ENCODE results near the gene CCDC71L.

DNA sequence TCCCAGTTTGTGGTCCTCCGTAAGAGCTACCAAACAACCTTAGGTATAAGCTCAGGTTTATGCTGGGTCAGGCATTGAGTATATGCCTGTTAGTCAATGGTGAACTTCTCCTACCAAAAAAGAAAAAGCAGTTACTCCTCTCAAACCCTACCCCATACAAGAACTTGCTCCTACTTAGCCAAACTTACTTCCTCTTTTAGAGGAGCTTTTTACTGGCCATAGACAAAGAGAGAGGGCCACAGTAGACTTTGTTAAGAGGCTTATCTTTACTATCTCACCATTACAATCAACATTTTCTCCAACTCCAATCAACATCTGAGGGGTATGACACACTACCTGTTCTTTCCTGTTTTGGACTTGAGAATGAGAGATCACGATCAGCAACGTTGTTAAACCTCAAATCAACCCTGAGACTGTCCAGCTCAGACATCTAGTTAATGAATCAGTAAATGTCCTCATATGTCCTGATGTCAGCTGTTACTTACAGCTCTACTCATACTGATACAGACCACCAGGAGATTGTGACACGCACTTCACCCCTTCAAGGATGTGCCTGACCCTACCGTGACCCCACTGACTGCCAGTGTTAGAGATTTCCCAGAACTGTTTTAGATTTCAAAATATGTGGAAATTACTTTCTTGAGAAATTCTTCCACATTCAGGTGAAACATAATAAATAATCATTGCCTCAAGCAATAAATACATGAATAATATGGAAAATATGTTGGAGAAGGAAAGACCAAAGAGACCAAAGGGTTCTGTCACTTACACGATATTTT is 18.4 kb upstream of the CCDC71L start:
- TF ChIP-seq, protein P1, sequence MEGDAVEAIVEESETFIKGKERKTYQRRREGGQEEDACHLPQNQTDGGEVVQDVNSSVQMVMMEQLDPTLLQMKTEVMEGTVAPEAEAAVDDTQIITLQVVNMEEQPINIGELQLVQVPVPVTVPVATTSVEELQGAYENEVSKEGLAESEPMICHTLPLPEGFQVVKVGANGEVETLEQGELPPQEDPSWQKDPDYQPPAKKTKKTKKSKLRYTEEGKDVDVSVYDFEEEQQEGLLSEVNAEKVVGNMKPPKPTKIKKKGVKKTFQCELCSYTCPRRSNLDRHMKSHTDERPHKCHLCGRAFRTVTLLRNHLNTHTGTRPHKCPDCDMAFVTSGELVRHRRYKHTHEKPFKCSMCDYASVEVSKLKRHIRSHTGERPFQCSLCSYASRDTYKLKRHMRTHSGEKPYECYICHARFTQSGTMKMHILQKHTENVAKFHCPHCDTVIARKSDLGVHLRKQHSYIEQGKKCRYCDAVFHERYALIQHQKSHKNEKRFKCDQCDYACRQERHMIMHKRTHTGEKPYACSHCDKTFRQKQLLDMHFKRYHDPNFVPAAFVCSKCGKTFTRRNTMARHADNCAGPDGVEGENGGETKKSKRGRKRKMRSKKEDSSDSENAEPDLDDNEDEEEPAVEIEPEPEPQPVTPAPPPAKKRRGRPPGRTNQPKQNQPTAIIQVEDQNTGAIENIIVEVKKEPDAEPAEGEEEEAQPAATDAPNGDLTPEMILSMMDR (conservative IDR thresholded peaks at IDR 0.05 in 1 of 2, IDR thresholded peaks at IDR 0.05 in 1 of 2; ENCODE audit: extremely low read depth in 1 of 2, insufficient read depth in 1 of 2, low read depth in 1 of 2, low read length in 2 of 2): no peak
- no peak for TF ChIP-seq EZH2 (IDR thresholded peaks at IDR 0.05; ENCODE audit: borderline replicate concordance, low read length)

All from mammary epithelial cell (primary cell).